Parathyroid adenoma (tissue), 2 donors: ENCODE results near the gene CHPF2.
A peak's percentile ranks its signal among the peaks of the same experiment; 100 is the strongest.

Experiments
- H2AFZ ChIP-seq: fragments of 300-600 bp; sonication (generic); one replicate; pipeline ENCODE4 v1.7.0; 2017; ENCODE audit warnings: antibody characterized with exemption, mild to moderate bottlenecking
- H3K27ac ChIP-seq: fragments of 300-600 bp; sonication (generic); one replicate; pipeline ENCODE4 v1.7.0; 2017
- H3K27me3 ChIP-seq: fragments of 300-600 bp; sonication (generic); one replicate; pipeline ENCODE4 v1.7.0; 2017; ENCODE audit warnings: low read length; ENCODE audit not compliant: control insufficient read depth, insufficient read depth
- H3K36me3 ChIP-seq: fragments of 300-600 bp; sonication (generic); one replicate; pipeline ENCODE4 v1.7.0; 2017; ENCODE audit warnings: low read length; ENCODE audit not compliant: control insufficient read depth, insufficient read depth
- H3K4me1 ChIP-seq: fragments of 300-600 bp; sonication (generic); one replicate; pipeline ENCODE4 v1.7.0; 2017; ENCODE audit warnings: control low read depth
- H3K4me2 ChIP-seq: fragments of 300-600 bp; sonication (generic); one replicate; pipeline ENCODE4 v1.7.0; 2017; ENCODE audit warnings: low read length
- H3K4me3 ChIP-seq: fragments of 300-600 bp; sonication (generic); one replicate; pipeline ENCODE4 v1.7.0; 2017; ENCODE audit warnings: low read depth, low read length
- H3K79me2 ChIP-seq: fragments of 300-600 bp; sonication (generic); one replicate; pipeline ENCODE4 v1.7.0; 2017; ENCODE audit warnings: control low read depth
- H3K9ac ChIP-seq: fragments of 300-600 bp; sonication (generic); one replicate; pipeline ENCODE4 v1.7.0; 2017; ENCODE audit warnings: mild to moderate bottlenecking
- H3K9me3 ChIP-seq: fragments of 300-600 bp; sonication (generic); one replicate; pipeline ENCODE4 v1.7.0; 2017; ENCODE audit warnings: low read length; ENCODE audit not compliant: control insufficient read depth
- CTCF ChIP-seq: fragments of 300-600 bp; sonication (generic); IDR thresholded peaks from one replicate; pipeline ENCODE4 v1.7.0; 2017; ENCODE audit warnings: antibody characterized with exemption, mild to moderate bottlenecking
- donor health status: primary hyperparathyroidism.

CHPF2 gene

DNA sequence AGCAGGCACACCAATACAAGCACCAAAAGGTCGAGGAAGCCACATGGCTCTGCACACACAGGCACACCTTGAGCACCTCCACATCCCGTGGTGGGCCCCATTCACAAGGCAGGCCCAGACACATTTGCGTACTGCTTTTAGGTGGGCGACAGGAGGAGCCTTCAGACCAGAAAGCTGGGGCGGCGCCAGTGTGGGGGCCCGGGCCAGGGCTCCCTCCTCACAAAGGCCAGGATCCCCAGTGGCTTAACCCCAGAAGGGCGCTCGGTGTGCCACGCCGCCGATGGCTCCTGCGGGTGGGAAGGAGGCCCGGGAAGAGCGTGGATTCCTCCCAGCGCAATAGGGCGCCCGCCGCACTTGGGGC, 19.0 kb downstream of the CHPF2 start:
- Histone ChIP-seq H3K79me2 (no peaks in the 10 kb centered on the region), H3K9me3 (no peaks in the 10 kb centered on the region), H3K27me3 (no peaks in the 10 kb centered on the region), H2AFZ (peak overlapping the region; percentile 80), H3K9ac (peak overlapping the region; percentile 3), H3K4me3 (peak overlapping the region; percentile 74), H3K4me1 (peaks cover 33% of the 10 kb centered on the region), H3K36me3 (no peaks in the 10 kb centered on the region), H3K4me2 (peak overlapping the region; percentile 98), H3K27ac (peak overlapping the region; percentile 89)
- no peak for TF ChIP-seq CTCF

DNA sequence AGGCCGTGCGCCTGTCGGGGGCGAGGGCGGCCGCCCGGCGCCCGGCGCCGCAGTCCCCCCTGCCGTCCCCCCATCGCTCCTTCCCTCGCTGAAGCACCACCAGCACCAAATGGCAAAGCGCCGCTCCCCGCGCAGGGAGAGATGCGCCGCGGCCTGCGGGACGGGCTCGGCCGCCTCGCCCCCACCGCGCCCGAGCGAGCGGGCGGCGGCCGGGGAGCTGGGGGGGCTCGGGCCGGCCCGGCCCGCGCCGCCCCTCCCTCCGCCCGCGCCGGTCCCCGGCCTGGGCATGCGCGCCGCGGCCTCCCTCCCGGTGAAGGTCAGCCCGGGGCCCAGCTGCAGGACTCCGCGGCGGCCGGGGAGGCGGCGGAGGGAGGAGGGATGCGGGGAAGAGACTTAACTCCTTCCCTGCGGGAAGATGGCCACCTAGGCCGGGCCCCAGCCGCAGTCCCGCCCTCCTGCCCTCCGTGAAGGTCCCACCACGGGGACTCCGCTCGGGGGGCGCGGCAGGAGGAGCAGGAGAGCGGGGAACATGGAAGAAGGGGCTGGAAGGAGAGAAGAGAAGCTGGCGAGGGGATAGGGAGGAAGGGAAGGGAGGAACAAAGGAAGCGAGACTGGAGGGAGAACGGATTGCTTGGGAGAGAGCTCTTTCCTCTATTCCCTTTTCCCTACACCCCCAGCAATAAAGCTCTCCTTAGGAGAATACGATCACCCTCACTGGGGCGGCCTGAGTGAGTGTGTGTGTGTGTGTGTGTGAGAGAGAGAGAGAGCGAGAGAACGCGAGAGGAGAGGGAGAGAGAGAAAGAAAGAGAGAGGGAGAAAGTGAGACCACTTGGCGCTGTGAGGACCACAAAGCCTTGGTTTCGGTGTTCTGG, 19.6 kb downstream of the CHPF2 start:
- peak overlapping the region; percentile 3 for H3K9ac ChIP-seq
- peaks cover 32% of the 10 kb centered on the region for H3K4me1 ChIP-seq
- peak overlapping the region; percentile 89 for H3K27ac ChIP-seq
- peak overlapping the region; percentile 98 for H3K4me2 ChIP-seq
- peak overlapping the region; percentile 97 for H2AFZ ChIP-seq
- no peaks in the 10 kb centered on the region for H3K9me3 ChIP-seq
- peak overlapping the region; percentile 74 for H3K4me3 ChIP-seq
- H3K27me3 ChIP-seq = no peaks in the 10 kb centered on the region
- no peak for TF ChIP-seq CTCF
- H3K79me2 ChIP-seq = no peaks in the 10 kb centered on the region
- no peaks in the 10 kb centered on the region for H3K36me3 ChIP-seq

GRCh38 chr7:151252561-151252835, 20.2 kb downstream of the CHPF2 start:
- no peaks in the 10 kb centered on the region for H3K9me3 ChIP-seq
- peak overlapping the region; percentile 87 for H3K27ac ChIP-seq
- H3K27me3 ChIP-seq = no peaks in the 10 kb centered on the region
- no peak for TF ChIP-seq CTCF
- peak overlapping the region; percentile 97 for H2AFZ ChIP-seq
- H3K79me2 ChIP-seq = no peaks in the 10 kb centered on the region
- H3K9ac ChIP-seq = no peak overlapping the region
- peaks cover 26% of the 10 kb centered on the region for H3K4me1 ChIP-seq
- no peaks in the 10 kb centered on the region for H3K36me3 ChIP-seq
- peak overlapping the region; percentile 72 for H3K4me3 ChIP-seq
- H3K4me2 ChIP-seq = peak overlapping the region; percentile 89

- H3K4me1 ChIP-seq = peaks cover 23% of the 10 kb centered on the region
- H2AFZ ChIP-seq = peak overlapping the region; percentile 97
- H3K27me3 ChIP-seq = no peaks in the 10 kb centered on the region
- H3K4me3 ChIP-seq = peak overlapping the region; percentile 72
- no peaks in the 10 kb centered on the region for H3K79me2 ChIP-seq
- H3K27ac ChIP-seq = peak overlapping the region; percentile 87
- no peaks in the 10 kb centered on the region for H3K9me3 ChIP-seq
- TF ChIP-seq CTCF = no peak
- H3K9ac ChIP-seq = no peak overlapping the region
- no peaks in the 10 kb centered on the region for H3K36me3 ChIP-seq
- peak overlapping the region; percentile 89 for H3K4me2 ChIP-seq
These were observed 20.9 kb downstream of the CHPF2 start for GRCh38 chr7:151252961-151253711.
